WTC11 (cell line): Measurements from ENCODE around the gene KRT6B. TPM values are rescaled to one million over a fixed set of nuclear protein-coding genes. Genes with fewer than 3 reads are reported as not detected.
"Not testable (repeated sequence)": the region's sequence is repeated elsewhere in the genome, so short reads cannot be mapped to it uniquely, and the experiment has no call there.

ENCODE experiments used
- ATAC-seq: fragments of 200-7000 bp; cut with Tn5 transposase; 2 replicates; pipeline ENCODE4 v1.10.0; 2021; ENCODE audit warnings: mild to moderate bottlenecking, moderate library complexity
- CTCF ChIA-PET: fragments of 300-600 bp; sonication (Branson Sonifier 250); formaldehyde crosslinking; loops from one replicate; lab custom pipeline; 2021; ENCODE audit warnings: antibody characterized with exemption; lab: Charles Lee
- POLR2A ChIA-PET: fragments of 350-600 bp; sonication (Branson Sonifier 250); formaldehyde crosslinking; loops from one replicate; lab custom pipeline; 2021; ENCODE audit warnings: antibody characterized with exemption; lab: Charles Lee
- DNase-seq: peaks from one replicate; pipeline ENCODE4 v3.0.0; 2021; ENCODE audit warnings: low spot score
- H3K27ac Mint-ChIP-seq: 2 replicates; pipeline ENCODE4 v1.8.0; 2021; ENCODE audit warnings: mixed read lengths
- H3K27me3 Mint-ChIP-seq: 2 replicates; pipeline ENCODE4 v1.8.0; 2021; ENCODE audit warnings: low read depth, mild to moderate bottlenecking, moderate library complexity, mixed read lengths
- H3K36me3 Mint-ChIP-seq: 2 replicates; pipeline ENCODE4 v1.8.0; 2021; ENCODE audit warnings: mixed read lengths
- H3K4me1 Mint-ChIP-seq: 2 replicates; pipeline ENCODE4 v1.8.0; 2022; ENCODE audit warnings: mixed read lengths
- H3K4me3 Mint-ChIP-seq: 2 replicates; pipeline ENCODE4 v1.8.0; 2021; ENCODE audit warnings: mild to moderate bottlenecking, moderate library complexity, mixed read lengths
- H3K9me3 Mint-ChIP-seq: 2 replicates; pipeline ENCODE4 v1.8.0; 2021; ENCODE audit warnings: mixed read lengths
- FOXP1 ChIP-seq: sonication (generic); formaldehyde crosslinking; IDR thresholded peaks from 2 replicates; pipeline ENCODE4 v1.8.0; 2022; ENCODE audit warnings: missing genetic modification reagents, mild to moderate bottlenecking, moderate library complexity, borderline replicate concordance
- GRHL2 ChIP-seq: fragments of 250-450 bp; sonication (Bioruptor Pico); IDR thresholded peaks from 2 replicates; pipeline ENCODE4 v1.8.0; 2022; ENCODE audit warnings: mild to moderate bottlenecking, moderate library complexity; ENCODE audit not compliant: insufficient replicate concordance, severe bottlenecking
- MAX ChIP-seq: sonication (generic); formaldehyde crosslinking; IDR thresholded peaks from 2 replicates; pipeline ENCODE4 v1.8.0; 2022; ENCODE audit warnings: mild to moderate bottlenecking, missing genetic modification reagents
- NFATC4 ChIP-seq: fragments of 250-450 bp; sonication (Bioruptor Pico); IDR thresholded peaks from 2 replicates; pipeline ENCODE4 v1.9.0; 2021; ENCODE audit warnings: mild to moderate bottlenecking
- NR2C2 ChIP-seq: sonication (generic); formaldehyde crosslinking; IDR thresholded peaks from 2 replicates; pipeline ENCODE4 v1.8.0; 2022; ENCODE audit warnings: mild to moderate bottlenecking, missing genetic modification reagents
- NR3C1 ChIP-seq: sonication (generic); formaldehyde crosslinking; conservative IDR thresholded peaks from 2 replicates; pipeline ENCODE4 v1.8.1; 2023; ENCODE audit warnings: low read depth, mild to moderate bottlenecking, missing genetic modification reagents
- SP1 ChIP-seq: sonication (generic); formaldehyde crosslinking; conservative IDR thresholded peaks from 2 replicates; pipeline ENCODE4 v1.8.1; 2022; ENCODE audit warnings: missing genetic modification reagents
- TEAD4 ChIP-seq: sonication (generic); formaldehyde crosslinking; IDR thresholded peaks from 2 replicates; pipeline ENCODE4 v1.8.0; 2022; ENCODE audit warnings: mild to moderate bottlenecking, missing genetic modification reagents
- ZNF232 ChIP-seq: sonication (generic); formaldehyde crosslinking; IDR thresholded peaks from 2 replicates; pipeline ENCODE4 v1.8.0; 2022; ENCODE audit warnings: mild to moderate bottlenecking, missing genetic modification reagents
- ZNF512 ChIP-seq: sonication (generic); formaldehyde crosslinking; IDR thresholded peaks from 2 replicates; pipeline ENCODE4 v1.8.1; 2022; ENCODE audit warnings: missing genetic modification reagents, borderline replicate concordance
- total RNA-seq: library from RNA; stranded (reverse); gene quantifications from 3 replicates; pipeline ENCODE4 v1.2.3, GENCODE V29; 2021
- TF ChIP-seq, protein P1 (sequence below): fragments of 250-450 bp; sonication (Bioruptor Pico); conservative IDR thresholded peaks from 2 replicates; pipeline ENCODE4 v1.9.0; 2021; ENCODE audit warnings: mild to moderate bottlenecking
- TF ChIP-seq, protein P2 (sequence below): sonication (generic); formaldehyde crosslinking; IDR thresholded peaks from 2 replicates; pipeline ENCODE4 v1.8.0; 2023; ENCODE audit warnings: missing genetic modification reagents

KRT6B gene
- total RNA-seq, 1 experiment from 2014 or later: not detected

DNA sequence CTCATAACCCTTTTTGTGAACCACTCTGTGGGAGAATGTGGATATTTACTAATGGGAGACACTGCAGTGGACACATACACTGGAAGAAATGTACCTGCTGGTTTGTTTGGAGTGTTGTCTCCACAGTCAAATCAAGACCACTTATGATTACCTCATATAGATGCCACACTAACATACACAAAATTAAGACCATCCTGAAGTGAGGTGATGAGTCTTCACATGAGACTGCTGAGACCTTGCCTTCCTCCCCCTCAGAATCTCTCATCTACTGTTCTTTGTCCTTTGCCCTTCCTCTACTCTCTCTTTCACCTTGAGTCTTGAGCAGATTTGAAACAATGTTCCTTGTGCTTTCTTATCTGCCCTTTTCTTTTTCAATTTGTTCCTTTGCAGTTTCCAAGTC, 36.8 kb upstream of the KRT6B start:
- CTCF ChIA-PET: no interaction called here
- H3K27ac Mint-ChIP-seq: no peak overlapping the region
- TF ChIP-seq, protein P1, sequence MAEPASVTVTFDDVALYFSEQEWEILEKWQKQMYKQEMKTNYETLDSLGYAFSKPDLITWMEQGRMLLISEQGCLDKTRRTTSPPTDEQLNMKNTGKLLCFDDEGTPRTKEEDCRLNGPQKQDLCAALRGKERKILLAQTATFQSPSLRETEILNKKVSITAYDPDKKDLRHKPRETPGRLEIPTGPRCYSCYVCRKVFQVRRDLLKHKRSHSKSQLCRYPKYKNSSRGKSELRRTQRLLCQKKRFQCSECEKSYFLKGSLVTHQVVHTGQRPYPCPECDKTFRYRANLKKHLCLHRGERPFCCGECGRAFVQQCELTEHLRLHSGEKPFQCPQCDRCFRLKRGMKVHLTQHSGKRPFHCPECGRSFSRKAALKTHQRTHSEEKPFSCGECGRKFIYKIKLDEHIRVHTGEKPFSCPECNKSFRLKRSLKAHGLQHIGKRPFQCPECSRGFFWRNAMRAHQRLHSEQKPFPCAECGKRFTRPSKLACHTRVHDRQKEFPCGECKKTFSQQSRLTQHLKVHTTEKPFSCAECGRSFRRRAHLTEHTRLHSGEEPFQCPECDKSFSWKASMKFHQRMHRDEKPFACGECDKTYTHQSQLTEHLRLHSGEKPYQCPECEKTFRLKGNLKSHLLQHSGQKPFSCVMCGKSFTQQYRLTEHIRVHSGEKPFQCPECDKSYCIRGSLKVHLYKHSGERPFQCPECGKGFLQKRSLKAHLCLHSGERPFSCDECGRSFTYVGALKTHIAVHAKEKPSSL (CRISPR knock-in tag): no peak
- H3K9me3 Mint-ChIP-seq: peaks cover 34% of the 10 kb centered on the region
- no peak for ATAC-seq
- H3K36me3 Mint-ChIP-seq: 0 out of 2 replicates have a peak, but pooled peaks cover 3% of the 10 kb centered on the region
- H3K4me1 Mint-ChIP-seq: no peaks in the 10 kb centered on the region
- POLR2A ChIA-PET: no interaction called here
- peaks cover 6% of the 10 kb centered on the region; the same call in 1 of the 2 replicates for H3K27me3 Mint-ChIP-seq
- no peak overlapping the region for H3K4me3 Mint-ChIP-seq
- no peak for DNase-seq

DNA sequence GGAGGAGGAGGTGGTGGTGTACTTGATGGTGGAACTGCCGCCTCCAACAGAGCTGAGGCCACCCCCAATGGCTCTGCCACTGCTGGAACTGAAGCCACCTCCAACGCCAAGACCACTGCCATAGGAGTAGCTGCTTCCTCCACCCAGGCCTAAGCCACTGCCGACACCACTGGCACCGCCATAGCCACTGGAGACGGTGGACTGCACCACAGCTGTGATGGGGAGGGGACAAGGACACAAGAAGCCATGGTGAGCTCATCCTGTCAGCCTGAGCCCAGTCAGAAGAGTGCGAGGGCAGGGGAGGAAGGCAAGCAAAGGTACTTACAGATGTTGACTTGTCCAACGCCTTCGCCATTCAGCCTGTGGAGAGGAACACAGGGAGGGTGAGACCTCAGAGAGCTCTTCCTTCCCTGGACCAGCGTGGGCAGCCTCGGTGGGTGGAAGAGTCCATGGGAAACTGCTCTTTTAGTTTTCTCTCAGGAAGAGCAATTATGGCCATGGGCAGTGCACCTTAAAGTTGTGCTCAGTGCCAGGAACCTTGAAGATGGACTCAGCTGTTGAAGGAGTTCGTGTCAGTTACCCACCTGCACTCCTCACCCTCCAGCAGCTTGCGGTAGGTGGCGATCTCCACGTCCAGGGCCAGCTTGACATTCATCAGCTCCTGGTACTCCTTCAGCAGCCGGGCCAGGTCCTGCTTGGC, 35.9 kb upstream of the KRT6B start:
- peaks cover 34% of the 10 kb centered on the region for H3K9me3 Mint-ChIP-seq
- H3K4me3 Mint-ChIP-seq, H3K36me3 Mint-ChIP-seq, H3K27ac Mint-ChIP-seq, H3K27me3 Mint-ChIP-seq, POLR2A ChIA-PET, H3K4me1 Mint-ChIP-seq, DNase-seq, ATAC-seq, CTCF ChIA-PET: not testable (repeated sequence)

GRCh38 chr12:52487211-52487610, 35.3 kb upstream of the KRT6B start:
- H3K27me3 Mint-ChIP-seq: peaks cover 6% of the 10 kb centered on the region; the same call in 1 of the 2 replicates
- no peak overlapping the region for H3K27ac Mint-ChIP-seq
- TF ChIP-seq GRHL2 (CRISPR knock-in tag) (no peak), MAX (CRISPR knock-in tag) (no peak)
- POLR2A ChIA-PET: no interaction called here
- no peak for DNase-seq
- 0 out of 2 replicates have a peak, but pooled peaks cover 3% of the 10 kb centered on the region for H3K36me3 Mint-ChIP-seq
- no peaks in the 10 kb centered on the region for H3K4me1 Mint-ChIP-seq
- no peak for ATAC-seq
- CTCF ChIA-PET: interaction anchor here (0.7 kb wide), 1 partner anchor 392 kb away, joined by 3 read pairs; no protein-coding TSS in a partner anchor
- H3K4me3 Mint-ChIP-seq: no peak overlapping the region
- H3K9me3 Mint-ChIP-seq: peaks cover 34% of the 10 kb centered on the region

DNA sequence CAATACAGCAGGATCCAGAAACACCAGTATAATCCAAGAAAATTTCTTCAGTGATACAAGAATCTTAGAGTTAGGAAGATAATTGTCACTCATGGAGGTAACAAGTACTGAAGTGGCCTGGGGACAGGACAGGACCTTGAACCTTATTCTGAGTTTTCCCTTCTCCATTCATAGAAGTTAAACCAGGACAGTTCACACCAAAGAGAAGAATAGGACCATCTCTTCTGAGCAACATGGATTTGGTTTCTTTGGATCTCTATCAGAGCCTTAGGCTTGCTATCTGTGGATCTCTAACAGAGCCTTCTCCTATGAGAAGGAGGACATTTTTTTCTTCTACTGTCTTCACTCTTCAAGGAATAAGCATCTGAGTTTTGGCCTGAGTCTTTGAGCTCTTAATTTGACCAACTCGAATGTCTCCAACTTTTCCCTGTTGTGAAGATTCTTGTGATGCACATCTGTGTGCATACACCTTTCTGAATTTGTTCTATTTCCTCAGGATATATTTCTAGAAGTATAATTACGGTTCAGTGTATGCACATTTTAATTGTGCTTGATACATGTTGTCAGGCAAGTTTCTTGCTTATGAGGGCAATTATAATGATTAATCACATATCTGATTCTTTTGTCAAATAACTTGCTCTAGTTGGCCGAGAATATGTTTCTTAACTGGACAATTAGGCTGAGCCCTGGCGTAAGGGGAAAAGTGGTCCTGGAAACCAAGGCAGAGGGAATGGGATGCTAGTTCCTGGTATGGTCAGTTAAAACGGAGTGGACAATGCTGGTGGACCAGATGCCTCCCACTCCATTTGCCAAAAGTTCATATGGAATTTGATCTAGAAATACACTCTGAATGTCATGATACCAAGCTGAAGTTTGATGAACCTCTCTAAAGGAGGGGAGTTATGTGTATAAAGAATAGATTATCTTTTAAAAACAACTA, 34.5 kb upstream of the KRT6B start:
- 0 out of 2 replicates have a peak, but pooled peaks cover 3% of the 10 kb centered on the region for H3K36me3 Mint-ChIP-seq
- CTCF ChIA-PET: interaction anchor here (0.7 kb wide), 1 partner anchor 393 kb away, joined by 3 read pairs; no protein-coding TSS in a partner anchor
- POLR2A ChIA-PET: no interaction called here
- DNase-seq: no peak
- no peak overlapping the region for H3K4me3 Mint-ChIP-seq
- H3K4me1 Mint-ChIP-seq: no peaks in the 10 kb centered on the region
- no peak for ATAC-seq
- peaks cover 32% of the 10 kb centered on the region for H3K9me3 Mint-ChIP-seq
- peaks cover 3% of the 10 kb centered on the region; the same call in 1 of the 2 replicates for H3K27me3 Mint-ChIP-seq
- TF ChIP-seq SP1 (CRISPR knock-in tag): no peak
- TF ChIP-seq ZNF512 (CRISPR knock-in tag): no peak
- TF ChIP-seq NFATC4: no peak
- TF ChIP-seq, protein P2, sequence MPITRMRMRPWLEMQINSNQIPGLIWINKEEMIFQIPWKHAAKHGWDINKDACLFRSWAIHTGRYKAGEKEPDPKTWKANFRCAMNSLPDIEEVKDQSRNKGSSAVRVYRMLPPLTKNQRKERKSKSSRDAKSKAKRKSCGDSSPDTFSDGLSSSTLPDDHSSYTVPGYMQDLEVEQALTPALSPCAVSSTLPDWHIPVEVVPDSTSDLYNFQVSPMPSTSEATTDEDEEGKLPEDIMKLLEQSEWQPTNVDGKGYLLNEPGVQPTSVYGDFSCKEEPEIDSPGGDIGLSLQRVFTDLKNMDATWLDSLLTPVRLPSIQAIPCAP: no peak
- TF ChIP-seq, protein P1 (CRISPR knock-in tag): no peak
- no peak for TF ChIP-seq NR2C2 (CRISPR knock-in tag)
- no peak for TF ChIP-seq TEAD4
- no peak for TF ChIP-seq ZNF232 (CRISPR knock-in tag)
- TF ChIP-seq NR3C1 (CRISPR knock-in tag): no peak
- TF ChIP-seq FOXP1 (CRISPR knock-in tag): no peak
- H3K27ac Mint-ChIP-seq: no peak overlapping the region
